B cell (primary cell): ENCODE data around the gene MYADML2. TPM values are rescaled to one million over a fixed set of nuclear protein-coding genes. Genes with fewer than 3 reads are reported as not detected.
A peak's percentile ranks its signal among the peaks of the same experiment; 100 is the strongest.

ENCODE experiments used
- ATAC-seq: fragments of 200-7000 bp; cut with Tn5 transposase; one replicate; pipeline ENCODE4 v1.10.0; 2021; ENCODE audit warnings: low read depth, mild to moderate bottlenecking, moderate number of reproducible peaks, moderate library complexity
- CTCF ChIA-PET: fragments of 350-600 bp; sonication (Branson Sonifier 250); formaldehyde crosslinking; loops from one replicate; lab custom pipeline; 2021; ENCODE audit warnings: antibody characterized with exemption, inconsistent platforms; lab: Charles Lee
- POLR2A ChIA-PET: fragments of 350-600 bp; sonication (Branson Sonifier 250); formaldehyde crosslinking; loops from one replicate; lab custom pipeline; 2021; ENCODE audit warnings: antibody characterized with exemption; lab: Charles Lee
- DNase-seq: peaks from one replicate; pipeline ENCODE4 v3.0.0; 2013
- H2AFZ ChIP-seq: 2 replicates; pipeline ENCODE4 v1.6.1; 2012; ENCODE audit warnings: mild to moderate bottlenecking, low read depth, low read length; ENCODE audit not compliant: insufficient read depth, poor library complexity, severe bottlenecking
- H3K27ac ChIP-seq, 2 donors: 1 replicate in 1 of 2; 2 replicates in 1 of 2; pipeline ENCODE4 v1.5.1; 2012 to 2013; ENCODE audit warnings: low read length in 2 of 2, mild to moderate bottlenecking in 2 of 2, moderate library complexity in 1 of 2
- H3K27me3 ChIP-seq, 4 experiments: fragments of 200-600 bp in 1 of 4; sonication (generic) in 1 of 4; replicated peaks in 1 of 4; 1 replicate in 2 of 4; 2 replicates in 2 of 4; pipeline versions ENCODE4 v1.6.1 to v1.7.0; 2013 to 2016; ENCODE audit warnings: low read length in 3 of 4, mild to moderate bottlenecking in 2 of 4, mixed read lengths in 1 of 4, moderate library complexity in 1 of 4; ENCODE audit not compliant: insufficient read depth in 4 of 4, control insufficient read depth in 3 of 4; ENCODE audit errors: control extremely low read depth in 1 of 4
- H3K36me3 ChIP-seq, 2 experiments: replicated peaks in 1 of 2; 1 replicate in 1 of 2; 2 replicates in 1 of 2; pipeline versions ENCODE4 v1.6.1 to v1.7.1; 2013; ENCODE audit warnings: low read length in 1 of 2; ENCODE audit not compliant: insufficient read depth in 2 of 2, control insufficient read depth in 1 of 2; ENCODE audit errors: control extremely low read depth in 1 of 2, extremely low read depth in 1 of 2
- H3K4me1 ChIP-seq, 2 donors: fragments of 200-600 bp in 1 of 2; sonication (generic) in 1 of 2; 1 replicate in 1 of 2; 2 replicates in 1 of 2; pipeline versions ENCODE4 v1.5.1 to v1.6.1; 2013 to 2017; ENCODE audit warnings: low read length in 2 of 2; ENCODE audit not compliant: control insufficient read depth in 2 of 2, insufficient read depth in 2 of 2
- H3K4me2 ChIP-seq: replicated peaks from 2 replicates; pipeline ENCODE3; 2012; ENCODE audit warnings: mild to moderate bottlenecking, low read depth, low read length; ENCODE audit not compliant: poor library complexity, severe bottlenecking
- H3K4me3 ChIP-seq, 5 experiments: fragments of 200-600 bp in 1 of 5; sonication (generic) in 1 of 5; 1 replicate in 3 of 5; 2 replicates in 2 of 5; pipeline versions ENCODE4 v1.5.1 to v1.7.0; 2011 to 2016; ENCODE audit warnings: low read length in 4 of 5, mild to moderate bottlenecking in 4 of 5, low read depth in 2 of 5, control low read depth in 1 of 5, moderate library complexity in 1 of 5; ENCODE audit not compliant: insufficient read depth in 1 of 5; ENCODE audit errors: control extremely low read depth in 1 of 5, extremely low read depth in 1 of 5
- H3K79me2 ChIP-seq: fragments of 200-600 bp; sonication (generic); one replicate; pipeline ENCODE4 v1.6.0; 2016; ENCODE audit warnings: low read length; ENCODE audit not compliant: control insufficient read depth, insufficient read depth
- H3K9ac ChIP-seq: fragments of 200-600 bp; sonication (generic); 2 replicates; pipeline ENCODE4 v1.6.1; 2017; ENCODE audit warnings: mild to moderate bottlenecking, low read length, moderate library complexity
- H3K9me3 ChIP-seq, 3 donors: one replicate each; pipeline versions ENCODE4 v1.6.1 to v1.7.1; 2013; ENCODE audit warnings: low read length in 2 of 3; ENCODE audit not compliant: control insufficient read depth in 2 of 3, insufficient read depth in 1 of 3; ENCODE audit errors: control extremely low read depth in 1 of 3
- H4K20me1 ChIP-seq: 2 replicates; pipeline ENCODE4 v1.6.0; 2012; ENCODE audit warnings: mild to moderate bottlenecking, low read length; ENCODE audit not compliant: insufficient read depth, control insufficient read depth, poor library complexity, severe bottlenecking
- H3K27ac Mint-ChIP-seq: one replicate; pipeline ENCODE4 v1.8.0; 2021; ENCODE audit warnings: mixed read lengths
- H3K27me3 Mint-ChIP-seq: one replicate; pipeline ENCODE4 v1.8.0; 2021; ENCODE audit warnings: mixed read lengths
- H3K4me1 Mint-ChIP-seq: one replicate; pipeline ENCODE4 v1.8.0; 2021; ENCODE audit warnings: mixed read lengths
- H3K4me3 Mint-ChIP-seq: one replicate; pipeline ENCODE4 v1.8.0; 2021; ENCODE audit warnings: mixed read lengths
- H3K9me3 Mint-ChIP-seq: one replicate; pipeline ENCODE4 v1.8.0; 2022; ENCODE audit warnings: mixed read lengths; ENCODE audit not compliant: insufficient read depth
- CTCF ChIP-seq: fragments of 200-600 bp; IDR thresholded peaks from one replicate; pipeline ENCODE4 v1.8.0; 2022; ENCODE audit warnings: antibody characterized with exemption, mild to moderate bottlenecking
- EZH2 ChIP-seq: IDR thresholded peaks from 2 replicates; pipeline ENCODE4 v1.6.1; 2012; ENCODE audit warnings: borderline replicate concordance, low read depth, mild to moderate bottlenecking, moderate library complexity, low read length; ENCODE audit not compliant: insufficient read depth, poor library complexity, severe bottlenecking
- WGBS: methylation state at CpG from one replicate; pipeline ENCODE4 v1.1.5; 2013; ENCODE audit warnings: missing lambda C conversion rate; ENCODE audit not compliant: insufficient coverage; 5-methylcytosine and 5-hydroxymethylcytosine counted together
- intact Hi-C: fragments of 100-400 bp; cut with micrococcal nuclease; formaldehyde crosslinking; loops from one replicate; pipeline ENCODE4 v1.10.0; 2022
- polyA plus RNA-seq: library from polyadenylated mRNA; depleted of rRNA; stranded (reverse); fragments of >200 nt; gene quantifications from 2 replicates; pipeline ENCODE4 v1.2.3, GENCODE V29; 2012
- total RNA-seq, 2 donors: library from RNA; stranded (reverse); fragments of 120-200 nt in 1 of 2; gene quantifications; 1 replicate in 1 of 2; 2 replicates in 1 of 2; pipeline versions ENCODE4 v1.2.3 to v1.2.4, GENCODE V29; 2013 to 2022

The MYADML2 gene
- total and polyA plus RNA-seq, 2 donors (not counting 1 experiment from before 2014, with no cell fraction given): not detected

DNA sequence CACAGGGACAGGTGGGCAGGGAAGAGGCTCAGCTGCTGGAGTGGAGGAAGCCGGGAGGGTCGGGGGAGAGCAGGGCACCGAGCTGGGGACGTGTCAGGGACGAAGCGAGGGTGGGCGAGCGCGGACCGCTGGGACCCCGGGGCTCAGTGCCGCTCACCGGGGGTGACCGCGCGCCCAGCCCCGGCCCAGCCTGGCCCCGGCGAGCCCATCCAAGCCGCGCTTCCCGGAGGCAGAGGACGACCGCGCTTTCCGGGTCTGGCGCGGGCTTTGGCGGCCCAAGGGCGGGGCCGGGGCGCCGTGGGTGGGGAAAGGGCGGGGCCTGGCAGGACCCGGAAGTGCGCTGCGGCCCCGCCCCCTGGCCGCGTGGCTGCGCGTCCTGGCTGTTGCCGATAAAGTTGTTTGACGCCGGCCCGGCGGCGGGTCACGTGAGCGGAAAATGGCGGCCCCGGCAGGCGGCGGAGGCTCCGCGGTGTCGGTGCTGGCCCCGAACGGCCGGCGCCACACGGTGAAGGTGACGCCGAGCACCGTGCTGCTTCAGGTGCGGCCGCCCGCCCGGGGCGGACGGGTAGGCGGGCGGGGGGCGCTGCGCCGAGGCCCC, 30.3 kb upstream of the MYADML2 start, which contains the start of gene ASPSCR1:
TSS of gene ASPSCR1 (plus strand) at position 419 of the 598 bp plus-strand sequence. CDS start at position 437, 18 bp downstream.
- Mint-ChIP-seq H3K4me3 (peak within 1 kb of the TSS; percentile 98), H3K4me1 (peaks cover 28% of the 10 kb centered on the region), H3K9me3 (no peaks in the 10 kb centered on the region), H3K27me3 (peaks cover 3% of the 10 kb centered on the region), H3K27ac (peak within 1 kb of the TSS; percentile 99)
- DNase-seq (peak; percentile 96), ATAC-seq (peak; percentile 92)
- peaks cover 7% of the 10 kb centered on the region for H4K20me1 ChIP-seq
- peak within 1 kb of the TSS; percentile 99 for H3K4me2 ChIP-seq
- TF ChIP-seq CTCF (no peak), EZH2 (no peak)
- peaks cover 19 to 26% of the 10 kb centered on the region in 2 donors for H3K4me1 ChIP-seq
- ChIA-PET CTCF (interaction anchor here (1.0 kb wide), 4 partner anchors 13 to 61 kb away, joined by 3 read pairs; partner anchors contain the start of gene DCXR), POLR2A (interaction anchor here (1.4 to 3.9 kb wide), 3 partner anchors 10 to 60 kb away, joined by 3 to 28 read pairs (median 4); partner anchors contain the start of genes CENPX, DCXR and LRRC45)
- peak within 1 kb of the TSS; percentile 63 to 91 for H3K27ac ChIP-seq
- H3K9me3 ChIP-seq: peaks cover 0 to 4% (median 4%) of the 10 kb centered on the region in 3 donors
- intact Hi-C loops: loop anchor here (1.0 to 2.0 kb wide), 4 partner anchors 9 to 60 kb away; partner anchors contain the start of genes DCXR, LRRC45 and MAFG
- peak within 1 kb of the TSS; percentile 100 for H2AFZ ChIP-seq
- no peaks in the 10 kb centered on the region for H3K36me3 ChIP-seq
- WGBS: under 1% methylated on average over 76 of the region's 76 CpGs
- peak within 1 kb of the TSS; percentile 85 for H3K9ac ChIP-seq
- no peaks in the 10 kb centered on the region for H3K27me3 ChIP-seq
- H3K4me3 ChIP-seq: peak within 1 kb of the TSS; percentile 38 to 96 (median 79)
- peaks cover 24% of the 10 kb centered on the region for H3K79me2 ChIP-seq
